HG02943 (cell line): ENCODE data around the gene LMBRD2.

Source experiments
- ATAC-seq: cut with Tn5 transposase; IDR thresholded peaks from one replicate; pipeline ENCODE4 v1.9.1; 2021; ENCODE audit warnings: mild to moderate bottlenecking, low read depth, moderate library complexity; ENCODE audit not compliant: unreplicated experiment

The LMBRD2 gene

GRCh38 chr5:36055984-36056383 is 95.7 kb downstream of the LMBRD2 start:
- no peak for ATAC-seq

GRCh38 chr5:36054647-36055046 is 97.0 kb downstream of the LMBRD2 start:
- ATAC-seq: no peak

- ATAC-seq: no peak
Measured at GRCh38 chr5:36052538-36052937, 99.1 kb downstream of the LMBRD2 start.

- ATAC-seq: no peak
Measured at GRCh38 chr5:36049949-36050348, 101.7 kb downstream of the LMBRD2 start.
